Subcutaneous adipose tissue (tissue), 4 donors: ENCODE results near the gene MTA3. TPM values are rescaled to one million over a fixed set of nuclear protein-coding genes. Genes with fewer than 3 reads are reported as not detected.

Experiments used
- total RNA-seq, 4 donors: library from RNA; depleted of rRNA; stranded (reverse); fragments of >200 nt; gene quantifications; one replicate each; pipeline ENCODE4 v1.1.0, GENCODE V29; 2016
- TF ChIP-seq, protein P1 (sequence below): fragments of 450-650 bp; IDR thresholded peaks from one replicate; pipeline ENCODE4 v1.5.1; 2016; ENCODE audit warnings: low read depth, mild to moderate bottlenecking, control low read depth, antibody characterized with exemption, moderate library complexity

Gene MTA3
- total RNA-seq, 4 donors from 2014 or later: 25.8 to 46.6 (median 27.1) TPM

- TF ChIP-seq, protein P1, sequence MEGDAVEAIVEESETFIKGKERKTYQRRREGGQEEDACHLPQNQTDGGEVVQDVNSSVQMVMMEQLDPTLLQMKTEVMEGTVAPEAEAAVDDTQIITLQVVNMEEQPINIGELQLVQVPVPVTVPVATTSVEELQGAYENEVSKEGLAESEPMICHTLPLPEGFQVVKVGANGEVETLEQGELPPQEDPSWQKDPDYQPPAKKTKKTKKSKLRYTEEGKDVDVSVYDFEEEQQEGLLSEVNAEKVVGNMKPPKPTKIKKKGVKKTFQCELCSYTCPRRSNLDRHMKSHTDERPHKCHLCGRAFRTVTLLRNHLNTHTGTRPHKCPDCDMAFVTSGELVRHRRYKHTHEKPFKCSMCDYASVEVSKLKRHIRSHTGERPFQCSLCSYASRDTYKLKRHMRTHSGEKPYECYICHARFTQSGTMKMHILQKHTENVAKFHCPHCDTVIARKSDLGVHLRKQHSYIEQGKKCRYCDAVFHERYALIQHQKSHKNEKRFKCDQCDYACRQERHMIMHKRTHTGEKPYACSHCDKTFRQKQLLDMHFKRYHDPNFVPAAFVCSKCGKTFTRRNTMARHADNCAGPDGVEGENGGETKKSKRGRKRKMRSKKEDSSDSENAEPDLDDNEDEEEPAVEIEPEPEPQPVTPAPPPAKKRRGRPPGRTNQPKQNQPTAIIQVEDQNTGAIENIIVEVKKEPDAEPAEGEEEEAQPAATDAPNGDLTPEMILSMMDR: no peak
These were observed 194.7 kb downstream of the MTA3 start for GRCh38 chr2:42762823-42763804.

- TF ChIP-seq, protein P1: no peak
These were observed 195.7 kb downstream of the MTA3 start, which contains the start of gene OXER1 for GRCh38 chr2:42764096-42764495. OXER1 (minus strand) TSS chr2:42764135; CDS start chr2:42764062, 73 bp downstream.

GRCh38 chr2:42764901-42765300 is 196.5 kb downstream of the MTA3 start:
- TF ChIP-seq, protein P1: no peak

DNA sequence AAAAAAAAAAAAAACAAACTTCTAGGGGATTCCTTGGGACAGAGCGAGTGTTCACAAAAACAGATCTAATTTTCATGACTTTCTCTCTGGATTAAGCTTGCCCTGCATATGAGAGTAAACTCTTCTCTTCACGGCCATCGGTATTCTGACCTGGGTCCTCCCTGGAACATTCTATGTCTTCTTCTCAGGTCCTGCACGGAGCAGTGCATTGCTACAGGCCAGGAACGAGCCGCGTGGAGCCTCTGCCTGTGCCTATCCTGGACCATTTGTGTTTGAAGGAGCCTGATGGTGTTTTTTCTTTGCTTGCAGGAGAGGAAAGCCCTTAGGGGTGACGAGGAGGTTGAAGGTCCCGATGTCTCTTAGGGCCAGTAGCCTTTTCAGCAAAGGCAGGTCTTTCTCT is 197.3 kb downstream of the MTA3 start:
- TF ChIP-seq, protein P1: no peak

- TF ChIP-seq, protein P1: no peak
These were observed 198.9 kb downstream of the MTA3 start for GRCh38 chr2:42767080-42767898.

DNA sequence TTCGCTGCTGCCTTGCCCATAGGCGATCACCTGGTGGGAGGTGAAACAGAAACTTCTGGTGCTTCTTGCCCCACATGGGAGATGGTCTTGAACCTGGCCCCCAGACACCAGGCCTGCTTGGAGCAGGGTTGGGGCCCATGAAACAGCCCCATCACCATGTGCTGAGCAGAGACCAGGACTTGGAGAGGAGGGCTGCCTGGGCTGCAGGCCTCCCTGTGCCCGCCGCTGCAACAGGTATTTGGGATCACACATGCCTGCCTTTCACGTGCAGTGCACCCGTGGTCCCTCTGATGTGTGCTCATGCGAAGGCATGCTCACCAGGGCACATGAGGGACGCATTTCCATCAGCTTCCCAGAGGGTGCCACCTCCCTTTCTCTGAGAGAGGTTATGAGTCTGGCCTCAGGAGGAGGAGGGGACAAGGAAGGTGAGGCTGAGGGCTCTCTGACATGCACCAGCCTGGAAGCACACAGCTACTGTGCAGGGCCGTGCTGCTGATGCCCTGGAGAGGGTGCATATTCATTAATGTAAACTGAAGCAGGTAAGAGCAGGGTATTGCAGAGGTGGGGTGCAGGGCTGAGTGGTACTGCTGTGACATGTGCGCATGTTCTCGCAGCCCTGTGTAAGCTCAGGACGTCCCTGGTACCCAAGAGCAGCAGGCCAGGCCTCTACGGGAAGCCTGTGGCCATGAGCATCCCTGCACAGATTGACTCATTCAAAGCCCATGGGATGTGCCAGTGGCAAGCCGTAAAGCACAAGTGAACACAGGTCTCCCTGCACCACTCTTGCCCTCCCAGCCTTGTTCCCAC is 199.7 kb downstream of the MTA3 start:
- TF ChIP-seq, protein P1: no peak
